Activated CD8-positive, alpha-beta memory T cell treated with anti-CD3 and anti-CD28 coated beads, Interleukin-2, amount 10 ng/mL, durations not matched to agents 7 days and 5 days (primary cell): ENCODE measurements around the gene PEX1. TPM values are rescaled to one million over a fixed set of nuclear protein-coding genes. Genes with fewer than 3 reads are reported as not detected.
"Not testable (repeated sequence)": the region's sequence is repeated elsewhere in the genome, so short reads cannot be mapped to it uniquely, and the experiment has no call there.

Experiments
- ATAC-seq: fragments of 150-1000 bp; cut with Tn5 transposase; one replicate; pipeline ENCODE4 v1.10.0; 2021; ENCODE audit warnings: moderate library complexity
- CTCF ChIA-PET: fragments of 350-600 bp; sonication (Branson Sonifier 250); formaldehyde crosslinking; loops from one replicate; lab custom pipeline; 2021; ENCODE audit warnings: antibody characterized with exemption; lab: Charles Lee
- DNase-seq: peaks from one replicate; pipeline ENCODE4 v3.0.0-alpha.2; 2020
- H3K27ac Mint-ChIP-seq: one replicate; pipeline ENCODE4 v1.8.0; 2021; ENCODE audit warnings: mild to moderate bottlenecking, mixed read lengths
- H3K27me3 Mint-ChIP-seq: one replicate; pipeline ENCODE4 v1.8.0; 2021; ENCODE audit warnings: mixed read lengths
- H3K36me3 Mint-ChIP-seq: one replicate; pipeline ENCODE4 v1.8.0; 2021; ENCODE audit warnings: mild to moderate bottlenecking, mixed read lengths
- H3K4me1 Mint-ChIP-seq: one replicate; pipeline ENCODE4 v1.8.0; 2021; ENCODE audit warnings: mixed read lengths
- H3K4me3 Mint-ChIP-seq: one replicate; pipeline ENCODE4 v1.8.0; 2021; ENCODE audit warnings: mild to moderate bottlenecking, moderate library complexity, mixed read lengths
- H3K9me3 Mint-ChIP-seq: one replicate; pipeline ENCODE4 v1.8.0; 2022; ENCODE audit warnings: low read depth, mixed read lengths
- total RNA-seq, 2 experiments: library from RNA; stranded (reverse); gene quantifications; one replicate each; pipeline ENCODE4 v1.2.3, GENCODE V29; 2021

The PEX1 gene
- total RNA-seq: 10 to 100 TPM; 16.8 to 18.4 TPM

- CTCF ChIA-PET: interaction anchor here (0.7 to 2.7 kb wide), 11 partner anchors 8 to 648 kb away, joined by 3 to 24 read pairs (median 5); partner anchors contain the start of genes FAM133B, GATAD1 and MTERF1
- Mint-ChIP-seq H3K27ac (peak within 1 kb of the TSS; percentile 97), H3K4me3 (peak within 1 kb of the TSS; percentile 85), H3K27me3 (no peaks in the 10 kb centered on the region), H3K9me3 (no peaks in the 10 kb centered on the region), H3K4me1 (peaks cover 35% of the 10 kb centered on the region), H3K36me3 (peaks cover 19% of the 10 kb centered on the region)
- peak; percentile 95 for ATAC-seq
- DNase-seq: peak; percentile 98
Observed at GRCh38 chr7:92528188-92528957, at the start of gene PEX1, which contains the start of gene RBM48. Gene PEX1, minus strand, starts transcription at chr7:92528520. Its CDS starts 85 bp downstream, at chr7:92528435. Gene RBM48, plus strand, starts transcription at chr7:92528795. Its CDS starts 19 bp downstream, at chr7:92528814.

GRCh38 chr7:92576296-92576695 lies 48.0 kb upstream of the PEX1 start:
- Mint-ChIP-seq H3K4me3 (no peak overlapping the region), H3K36me3 (peaks cover 45% of the 10 kb centered on the region), H3K4me1 (peaks cover 14% of the 10 kb centered on the region), H3K27ac (no peak overlapping the region), H3K27me3 (no peaks in the 10 kb centered on the region), H3K9me3 (no peaks in the 10 kb centered on the region)
- CTCF ChIA-PET: interaction anchor here (1.1 kb wide), 2 partner anchors 10 to 45 kb away, joined by 3 to 5 read pairs; no protein-coding TSS in a partner anchor
- ATAC-seq (no peak), DNase-seq (no peak)

DNA sequence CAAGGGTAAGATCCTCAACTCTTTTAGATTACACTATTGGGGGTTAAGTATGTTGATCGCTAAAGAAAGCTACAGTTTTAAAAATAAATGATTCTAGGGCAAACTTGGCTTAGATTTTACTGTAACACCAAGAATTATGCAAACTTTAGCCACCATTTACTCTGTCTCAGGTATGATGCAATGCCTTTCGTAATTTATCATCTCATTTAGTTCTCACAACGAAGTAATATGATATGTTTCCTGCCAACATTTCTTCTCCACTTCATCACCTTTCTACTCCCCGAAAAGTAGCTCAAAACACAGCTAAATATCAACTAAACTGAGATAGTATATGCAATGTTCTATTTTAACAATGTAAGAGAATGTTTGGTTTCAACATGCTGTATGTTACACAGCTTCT lies 40.8 kb upstream of the PEX1 start:
- CTCF ChIA-PET: interaction anchor here (1.2 to 1.3 kb wide), 2 partner anchors 11 to 13 kb away, joined by 3 to 4 read pairs; no protein-coding TSS in a partner anchor
- no peaks in the 10 kb centered on the region for H3K27me3 Mint-ChIP-seq
- H3K36me3 Mint-ChIP-seq: peaks cover 41% of the 10 kb centered on the region
- no peak overlapping the region for H3K27ac Mint-ChIP-seq
- peaks cover 10% of the 10 kb centered on the region for H3K4me1 Mint-ChIP-seq
- no peak for ATAC-seq
- H3K4me3 Mint-ChIP-seq: no peak overlapping the region
- no peaks in the 10 kb centered on the region for H3K9me3 Mint-ChIP-seq
- no peak for DNase-seq

DNA sequence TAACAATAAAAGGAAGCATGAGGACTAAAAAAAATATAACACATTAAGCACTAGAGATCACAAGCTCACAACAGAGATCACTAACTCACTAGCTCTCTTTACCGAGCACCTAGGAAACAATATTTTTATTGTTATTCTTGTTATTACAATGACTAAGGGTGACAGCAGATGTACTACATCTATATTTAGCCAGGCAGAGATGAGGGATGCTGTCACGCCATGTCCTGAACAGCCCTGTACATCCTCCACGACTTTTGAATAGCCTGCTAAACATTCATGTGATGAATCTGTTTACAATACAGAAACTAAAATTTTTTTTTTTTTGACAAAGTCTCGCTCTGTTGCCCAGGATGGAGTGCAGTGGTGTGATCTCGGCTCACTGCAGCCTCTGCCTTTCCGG lies 39.1 kb upstream of the PEX1 start:
- Mint-ChIP-seq H3K27ac (no peak overlapping the region), H3K9me3 (no peaks in the 10 kb centered on the region), H3K27me3 (no peaks in the 10 kb centered on the region), H3K4me1 (peaks cover 5% of the 10 kb centered on the region), H3K4me3 (no peak overlapping the region), H3K36me3 (peaks cover 41% of the 10 kb centered on the region)
- CTCF ChIA-PET: interaction anchor here (0.7 to 1.6 kb wide), 3 partner anchors 9 to 22 kb away, joined by 3 to 5 read pairs (median 3); no protein-coding TSS in a partner anchor
- ATAC-seq (no peak), DNase-seq (no peak)

DNA sequence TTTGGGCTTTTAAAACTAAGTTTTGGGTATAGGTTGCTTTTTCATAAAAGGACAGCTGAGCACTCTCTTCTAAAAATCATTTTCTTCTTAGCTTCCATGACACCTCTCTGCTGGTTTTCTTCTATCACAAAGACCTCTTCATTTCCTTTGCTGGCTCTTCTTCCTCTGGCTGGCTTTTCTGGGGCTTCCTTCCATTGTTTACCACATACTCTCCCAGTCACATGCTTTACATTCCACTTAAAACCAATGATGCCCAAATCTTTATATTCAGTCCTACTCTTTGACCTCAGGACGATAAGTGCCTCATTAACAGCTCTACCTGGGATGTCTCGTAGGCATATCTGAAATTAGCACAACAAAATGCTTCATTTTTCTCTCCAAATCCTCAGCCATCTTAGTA lies 35.0 kb upstream of the PEX1 start:
- Mint-ChIP-seq H3K27ac (peak overlapping the region; percentile 0), H3K36me3 (peaks cover 35% of the 10 kb centered on the region)

GRCh38 chr7:92560602-92561001 lies 32.3 kb upstream of the PEX1 start:
- DNase-seq (no peak), ATAC-seq (no peak)
- H3K4me1 Mint-ChIP-seq: no peaks in the 10 kb centered on the region
- H3K27me3 Mint-ChIP-seq: no peaks in the 10 kb centered on the region
- CTCF ChIA-PET: no interaction called here
- H3K9me3 Mint-ChIP-seq: no peaks in the 10 kb centered on the region
- H3K36me3 Mint-ChIP-seq: peaks cover 30% of the 10 kb centered on the region
- H3K27ac Mint-ChIP-seq: no peak overlapping the region
- H3K4me3 Mint-ChIP-seq: no peak overlapping the region

More for the DNA sequence above, 35.0 kb upstream of the PEX1 start:
- no peak overlapping the region for H3K4me3 Mint-ChIP-seq
- CTCF ChIA-PET: interaction anchor here (1.9 to 2.4 kb wide), 2 partner anchors 27 to 35 kb away, joined by 7 to 8 read pairs; partner anchors contain the start of genes FAM133B, PEX1 and RBM48
- ATAC-seq: no peak
- no peaks in the 10 kb centered on the region for H3K4me1 Mint-ChIP-seq
- no peak for DNase-seq
- H3K9me3 Mint-ChIP-seq: no peaks in the 10 kb centered on the region
- no peaks in the 10 kb centered on the region for H3K27me3 Mint-ChIP-seq

DNA sequence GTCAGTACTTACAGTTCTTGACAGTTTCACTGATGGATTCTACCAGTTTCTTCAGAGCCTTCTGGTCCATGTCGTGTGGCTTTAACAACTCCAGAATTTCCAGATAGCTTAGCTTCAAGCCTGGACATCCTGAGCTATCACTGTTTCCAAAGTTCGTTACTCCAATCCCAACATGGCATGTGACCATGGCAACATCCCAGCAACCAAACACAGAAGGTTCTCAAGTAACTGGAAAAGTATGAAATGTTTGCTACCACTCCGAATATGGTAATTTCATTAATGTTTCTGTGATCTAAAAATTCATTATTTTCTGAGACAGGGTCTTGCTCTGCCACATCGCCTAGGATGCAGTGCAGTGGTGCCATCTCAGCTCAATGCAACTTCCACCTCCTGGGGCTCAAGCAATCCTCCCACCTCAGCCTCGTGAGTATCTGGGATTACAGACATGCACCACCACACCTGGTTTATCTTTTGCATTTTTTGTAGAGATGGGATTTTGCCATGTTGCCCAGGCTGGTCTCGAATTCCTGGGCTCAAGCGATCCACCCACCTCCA lies 29.6 kb upstream of the PEX1 start:
- peaks cover 20% of the 10 kb centered on the region for H3K36me3 Mint-ChIP-seq
- ATAC-seq: no peak
- H3K27me3 Mint-ChIP-seq: no peaks in the 10 kb centered on the region
- H3K9me3 Mint-ChIP-seq: no peaks in the 10 kb centered on the region
- no peaks in the 10 kb centered on the region for H3K4me1 Mint-ChIP-seq
- H3K27ac Mint-ChIP-seq: no peak overlapping the region
- DNase-seq: no peak
- no peak overlapping the region for H3K4me3 Mint-ChIP-seq
- CTCF ChIA-PET: interaction anchor here (0.6 kb wide), 1 partner anchor 33 kb away, joined by 4 read pairs; the partner anchor contains the start of gene FAM133B

GRCh38 chr7:92557249-92557648 lies 28.9 kb upstream of the PEX1 start:
- CTCF ChIA-PET: no interaction called here
- ATAC-seq: no peak
- no peak overlapping the region for H3K27ac Mint-ChIP-seq
- peaks cover 19% of the 10 kb centered on the region for H3K36me3 Mint-ChIP-seq
- H3K4me3 Mint-ChIP-seq: no peak overlapping the region
- no peaks in the 10 kb centered on the region for H3K4me1 Mint-ChIP-seq
- no peak for DNase-seq
- no peaks in the 10 kb centered on the region for H3K9me3 Mint-ChIP-seq
- no peaks in the 10 kb centered on the region for H3K27me3 Mint-ChIP-seq

GRCh38 chr7:92550194-92550593 lies 21.9 kb upstream of the PEX1 start:
- CTCF ChIA-PET: no interaction called here
- ATAC-seq: no peak
- H3K27ac Mint-ChIP-seq: no peak overlapping the region
- peaks cover 14% of the 10 kb centered on the region for H3K27me3 Mint-ChIP-seq
- DNase-seq: no peak
- H3K4me1 Mint-ChIP-seq: no peaks in the 10 kb centered on the region
- H3K9me3 Mint-ChIP-seq: no peaks in the 10 kb centered on the region
- no peaks in the 10 kb centered on the region for H3K36me3 Mint-ChIP-seq
- H3K4me3 Mint-ChIP-seq: no peak overlapping the region

GRCh38 chr7:92547579-92547978 lies 19.3 kb upstream of the PEX1 start:
- no peak overlapping the region for H3K27ac Mint-ChIP-seq
- CTCF ChIA-PET: no interaction called here
- no peak overlapping the region for H3K4me3 Mint-ChIP-seq
- ATAC-seq (no peak), DNase-seq (no peak)
- no peaks in the 10 kb centered on the region for H3K4me1 Mint-ChIP-seq
- H3K27me3 Mint-ChIP-seq: peaks cover 14% of the 10 kb centered on the region
- H3K9me3 Mint-ChIP-seq: no peaks in the 10 kb centered on the region
- no peaks in the 10 kb centered on the region for H3K36me3 Mint-ChIP-seq

- Mint-ChIP-seq H3K27me3 (peaks cover 14% of the 10 kb centered on the region), H3K4me3 (no peak overlapping the region), H3K27ac (no peak overlapping the region), H3K36me3 (no peaks in the 10 kb centered on the region), H3K9me3 (no peaks in the 10 kb centered on the region), H3K4me1 (no peaks in the 10 kb centered on the region)
- CTCF ChIA-PET: no interaction called here
- ATAC-seq: no peak
- no peak for DNase-seq
Observed at GRCh38 chr7:92546856-92547497, 18.7 kb upstream of the PEX1 start.

DNA sequence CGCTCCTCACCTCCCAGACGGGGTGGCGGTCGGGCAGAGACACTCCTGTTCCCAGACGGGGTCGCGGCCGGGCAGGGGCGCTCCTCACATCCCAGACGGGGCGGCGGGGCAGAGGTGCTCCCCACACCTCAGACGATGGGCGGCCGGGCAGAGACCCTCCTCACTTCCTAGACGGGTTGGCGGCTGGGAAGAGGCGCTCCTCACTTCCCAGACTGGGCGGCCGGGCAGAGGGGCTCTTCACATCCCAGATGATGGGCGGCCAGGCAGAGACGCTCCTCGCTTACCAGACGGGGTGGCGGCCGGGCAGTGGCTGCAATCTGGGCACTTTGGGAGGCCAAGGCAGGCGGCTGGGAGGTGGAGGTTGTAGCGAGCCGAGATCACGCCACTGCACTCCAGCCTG lies 16.8 kb upstream of the PEX1 start:
- H3K27me3 Mint-ChIP-seq, H3K4me1 Mint-ChIP-seq, H3K9me3 Mint-ChIP-seq, DNase-seq, H3K27ac Mint-ChIP-seq, ATAC-seq, H3K36me3 Mint-ChIP-seq, CTCF ChIA-PET, H3K4me3 Mint-ChIP-seq: not testable (repeated sequence)

GRCh38 chr7:92543542-92543941 lies 15.2 kb upstream of the PEX1 start:
- H3K4me1 Mint-ChIP-seq, ATAC-seq, H3K27ac Mint-ChIP-seq, H3K9me3 Mint-ChIP-seq, DNase-seq, H3K36me3 Mint-ChIP-seq, H3K27me3 Mint-ChIP-seq, H3K4me3 Mint-ChIP-seq, CTCF ChIA-PET: not testable (repeated sequence)
